PC-9 (cell line): ENCODE data around the gene GABRP. TPM values are rescaled to one million over a fixed set of nuclear protein-coding genes. Genes with fewer than 3 reads are reported as not detected.
"Not testable (repeated sequence)": the region's sequence is repeated elsewhere in the genome, so short reads cannot be mapped to it uniquely, and the experiment has no call there.

Experiments used
- BruUV-seq: library from RNA; stranded (reverse); fragments of 400-500 nt; replicated peaks from 2 replicates; lab custom pipeline; 2021; lab: Mats Ljungman, UMichigan
- CTCF ChIA-PET: fragments of 300-600 bp; sonication (Branson Sonifier 250); formaldehyde crosslinking; loops from one replicate; lab custom pipeline; 2022; ENCODE audit warnings: antibody characterized with exemption; lab: Charles Lee
- POLR2A ChIA-PET: fragments of 300-600 bp; sonication (Branson Sonifier 250); formaldehyde crosslinking; loops from one replicate; lab custom pipeline; 2022; ENCODE audit warnings: antibody characterized with exemption; ENCODE audit not compliant: unreplicated experiment; lab: Charles Lee
- DNase-seq, 2 experiments: peaks; one replicate each; pipeline versions ENCODE4 v3.0.0 to v3.0.0-alpha.2; 2015 to 2022; ENCODE audit warnings: mixed read lengths in 1 of 2
- H2AFZ ChIP-seq: fragments of 200-600 bp; sonication (generic); 2 replicates; pipeline ENCODE4 v1.8.1; 2017; ENCODE audit warnings: antibody characterized with exemption
- H3F3A ChIP-seq: fragments of 200-600 bp; sonication (generic); 2 replicates; pipeline ENCODE4 v1.8.1; 2017; ENCODE audit warnings: antibody characterized with exemption, mild to moderate bottlenecking, low read depth; ENCODE audit not compliant: insufficient read depth
- H3K27ac ChIP-seq: fragments of 200-600 bp; sonication (generic); 2 replicates; pipeline ENCODE4 v1.6.1; 2016; ENCODE audit warnings: mixed run types
- H3K27me3 ChIP-seq: fragments of 200-600 bp; sonication (generic); 2 replicates; pipeline ENCODE4 v1.6.1; 2016; ENCODE audit warnings: low read depth, mixed run types; ENCODE audit not compliant: insufficient read depth
- H3K36me3 ChIP-seq: fragments of 200-600 bp; sonication (generic); 2 replicates; pipeline ENCODE4 v1.6.1; 2016; ENCODE audit warnings: low read depth, mixed run types
- H3K4me1 ChIP-seq: fragments of 200-600 bp; sonication (generic); replicated peaks from 2 replicates; pipeline ENCODE4 v1.6.1; 2016; ENCODE audit warnings: mixed run types; ENCODE audit not compliant: insufficient read depth
- H3K4me2 ChIP-seq: fragments of 200-600 bp; sonication (generic); 2 replicates; pipeline ENCODE4 v1.6.1; 2017; ENCODE audit warnings: mixed run types
- H3K4me3 ChIP-seq: fragments of 200-600 bp; sonication (generic); 2 replicates; pipeline ENCODE4 v1.6.1; 2016; ENCODE audit warnings: mixed run types
- H3K79me2 ChIP-seq: fragments of 200-600 bp; sonication (generic); 2 replicates; pipeline ENCODE4 v1.6.1; 2017; ENCODE audit warnings: low read depth, mixed run types
- H3K9me2 ChIP-seq: fragments of 200-600 bp; sonication (generic); 2 replicates; pipeline ENCODE4 v1.8.1; 2017; ENCODE audit warnings: mild to moderate bottlenecking; ENCODE audit not compliant: insufficient read depth
- H3K9me3 ChIP-seq: fragments of 200-600 bp; sonication (generic); 2 replicates; pipeline ENCODE4 v1.8.1; 2016; ENCODE audit warnings: low read depth; ENCODE audit not compliant: insufficient read depth
- H4K20me1 ChIP-seq: fragments of 200-600 bp; sonication (generic); 2 replicates; pipeline ENCODE4 v1.8.1; 2017; ENCODE audit not compliant: insufficient read depth
- EZH2 ChIP-seq: fragments of 200-600 bp; sonication (generic); IDR thresholded peaks from 2 replicates; pipeline ENCODE4 v1.8.0; 2017; ENCODE audit warnings: antibody characterized with exemption, low read depth
- intact Hi-C: fragments of 100-400 bp; cut with micrococcal nuclease; formaldehyde crosslinking; loops from one replicate; pipeline ENCODE4 v1.10.0; 2022; ENCODE audit not compliant: unreplicated experiment
- total RNA-seq: library from RNA; stranded (reverse); gene quantifications from 2 replicates; pipeline ENCODE4 v1.2.3, GENCODE V29; 2021
- TF ChIP-seq, protein P1 (sequence below): fragments of 200-600 bp; sonication (generic); conservative IDR thresholded peaks from 2 replicates; pipeline ENCODE4 v1.6.1; 2017; ENCODE audit warnings: mixed run types, antibody characterized with exemption, mild to moderate bottlenecking, moderate library complexity

The GABRP gene
- total RNA-seq, 1 experiment from 2014 or later: 2.1 TPM

DNA sequence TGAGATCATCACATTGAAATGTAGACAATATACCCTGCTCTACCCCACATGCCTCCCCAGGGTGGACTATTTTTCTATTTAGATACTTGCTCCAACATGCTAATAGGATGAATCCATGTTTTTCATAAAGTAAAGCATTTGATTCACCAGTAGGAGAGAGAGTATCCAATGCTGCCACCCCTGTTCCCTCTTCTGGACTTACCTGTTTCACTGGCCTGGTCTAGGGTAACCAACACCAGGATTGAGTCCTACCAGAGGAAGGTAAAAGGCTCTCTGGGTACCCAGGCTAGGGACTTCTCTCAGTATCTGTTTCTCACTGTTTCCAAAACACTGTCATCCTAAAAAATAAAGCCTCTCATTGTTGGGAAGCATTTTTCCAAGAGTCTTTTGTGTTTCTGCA lies 30.2 kb upstream of the GABRP start:
- no TSS peak for BruUV-seq
- Histone ChIP-seq H3K9me2 (no peaks in the 10 kb centered on the region), H2AFZ (no peak overlapping the region), H3K79me2 (peaks cover 8% of the 10 kb centered on the region; the same call in 1 of the 2 replicates), H3F3A (peaks cover 65% of the 10 kb centered on the region), H3K4me3 (peak overlapping the region; percentile 8; the same call in 1 of the 2 replicates), H3K4me2 (peak overlapping the region; percentile 77), H3K4me1 (peaks cover 88% of the 10 kb centered on the region), H3K36me3 (no peaks in the 10 kb centered on the region), H3K27me3 (no peaks in the 10 kb centered on the region), H4K20me1 (no peaks in the 10 kb centered on the region), H3K9me3 (no peaks in the 10 kb centered on the region), H3K27ac (peak overlapping the region; percentile 96)
- intact Hi-C loops: loop anchor here (2.0 to 10.0 kb wide), 5 partner anchors 37 to 771 kb away; partner anchors contain the start of gene NPM1
- TF ChIP-seq, protein P1, sequence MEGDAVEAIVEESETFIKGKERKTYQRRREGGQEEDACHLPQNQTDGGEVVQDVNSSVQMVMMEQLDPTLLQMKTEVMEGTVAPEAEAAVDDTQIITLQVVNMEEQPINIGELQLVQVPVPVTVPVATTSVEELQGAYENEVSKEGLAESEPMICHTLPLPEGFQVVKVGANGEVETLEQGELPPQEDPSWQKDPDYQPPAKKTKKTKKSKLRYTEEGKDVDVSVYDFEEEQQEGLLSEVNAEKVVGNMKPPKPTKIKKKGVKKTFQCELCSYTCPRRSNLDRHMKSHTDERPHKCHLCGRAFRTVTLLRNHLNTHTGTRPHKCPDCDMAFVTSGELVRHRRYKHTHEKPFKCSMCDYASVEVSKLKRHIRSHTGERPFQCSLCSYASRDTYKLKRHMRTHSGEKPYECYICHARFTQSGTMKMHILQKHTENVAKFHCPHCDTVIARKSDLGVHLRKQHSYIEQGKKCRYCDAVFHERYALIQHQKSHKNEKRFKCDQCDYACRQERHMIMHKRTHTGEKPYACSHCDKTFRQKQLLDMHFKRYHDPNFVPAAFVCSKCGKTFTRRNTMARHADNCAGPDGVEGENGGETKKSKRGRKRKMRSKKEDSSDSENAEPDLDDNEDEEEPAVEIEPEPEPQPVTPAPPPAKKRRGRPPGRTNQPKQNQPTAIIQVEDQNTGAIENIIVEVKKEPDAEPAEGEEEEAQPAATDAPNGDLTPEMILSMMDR: no peak
- no peak for TF ChIP-seq EZH2
- CTCF ChIA-PET: no interaction called here
- POLR2A ChIA-PET: interaction anchor here (0.6 to 1.2 kb wide), 3 partner anchors 20 to 316 kb away, joined by 3 to 5 read pairs (median 3); no protein-coding TSS in a partner anchor
- peak in 1 of 2 experiments; percentile 51 for DNase-seq

DNA sequence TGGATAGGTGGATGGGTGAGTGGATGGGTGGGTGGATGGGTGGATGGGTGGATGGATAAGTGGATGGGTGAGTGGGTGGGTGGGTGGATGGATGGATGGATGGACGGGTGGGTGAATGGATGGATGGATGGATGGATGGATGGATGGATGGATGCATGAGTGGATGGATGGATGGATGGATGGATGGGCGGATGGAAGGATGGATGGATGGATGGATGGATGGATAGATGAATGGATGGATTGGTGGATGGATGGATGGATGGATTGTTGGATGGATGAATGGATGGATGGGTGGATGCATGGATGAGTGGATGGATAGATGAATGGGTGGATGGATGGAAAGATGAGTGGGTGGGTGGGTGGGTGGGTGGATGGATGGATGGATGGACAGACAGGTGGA lies 29.0 kb upstream of the GABRP start:
- H3K36me3 ChIP-seq, POLR2A ChIA-PET, H2AFZ ChIP-seq, H3K9me3 ChIP-seq, BruUV-seq, H3K9me2 ChIP-seq, H3K79me2 ChIP-seq, H3K27ac ChIP-seq, H3K4me2 ChIP-seq, CTCF ChIA-PET, H4K20me1 ChIP-seq, DNase-seq, H3K27me3 ChIP-seq, H3K4me3 ChIP-seq: not testable (repeated sequence)
- Histone ChIP-seq H3K4me1 (peaks cover 84% of the 10 kb centered on the region), H3F3A (peaks cover 64% of the 10 kb centered on the region)
- intact Hi-C loops: loop anchor here (5.0 to 10.0 kb wide), 4 partner anchors 338 to 770 kb away; partner anchors contain the start of gene NPM1

DNA sequence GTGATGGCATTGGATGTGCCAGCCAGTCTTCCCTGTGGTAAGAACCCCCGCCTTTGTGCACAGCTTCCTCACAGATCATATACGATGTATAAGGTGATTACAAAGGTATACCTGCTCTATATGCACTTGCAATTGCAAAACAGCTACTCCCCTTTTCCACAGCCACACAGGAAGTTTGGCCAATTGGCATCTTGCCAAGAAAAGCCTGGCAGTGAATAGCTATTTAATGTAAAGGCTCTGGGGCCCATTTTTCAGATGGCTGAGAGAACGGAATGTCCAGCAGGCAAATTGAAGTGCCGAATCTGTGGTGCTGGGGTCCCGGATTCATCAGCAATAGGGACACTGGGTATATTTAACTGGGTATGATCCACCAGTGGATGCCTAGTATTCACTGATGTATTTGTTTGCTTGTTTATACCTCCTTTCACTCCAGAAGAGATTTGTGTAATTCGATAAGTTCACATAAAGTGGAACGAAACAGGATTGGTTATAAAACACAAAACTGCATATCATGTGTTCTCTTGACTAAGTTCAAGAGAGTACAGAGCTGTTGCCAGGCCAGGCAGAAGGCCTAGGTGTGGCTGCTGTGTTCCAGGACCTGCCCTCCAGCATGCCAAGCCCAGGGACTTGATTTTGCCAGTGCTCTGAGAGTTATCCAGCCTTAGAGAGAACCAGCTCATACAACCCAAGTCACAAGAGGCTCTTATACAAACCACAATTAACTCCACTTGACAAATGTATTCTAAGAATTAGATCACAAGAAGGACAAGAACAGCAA lies 27.7 kb upstream of the GABRP start:
- no peaks in the 10 kb centered on the region for H3K36me3 ChIP-seq
- CTCF ChIA-PET: interaction anchor here (0.7 to 1.0 kb wide), 3 partner anchors 10 to 659 kb away, joined by 3 to 5 read pairs (median 4); no protein-coding TSS in a partner anchor
- no peaks in the 10 kb centered on the region for H3K9me2 ChIP-seq
- peaks cover 8% of the 10 kb centered on the region; the same call in 1 of the 2 replicates for H3K79me2 ChIP-seq
- intact Hi-C loops: loop anchor here (5.0 to 10.0 kb wide), 2 partner anchors 769 to 1404 kb away; no protein-coding TSS in a partner anchor
- H4K20me1 ChIP-seq: no peaks in the 10 kb centered on the region
- H3K4me2 ChIP-seq: peak overlapping the region; percentile 30
- H3K4me3 ChIP-seq: no peak overlapping the region
- DNase-seq: peak in 1 of 2 experiments; percentile 73
- H3K27ac ChIP-seq: peak overlapping the region; percentile 74
- H3K27me3 ChIP-seq: no peaks in the 10 kb centered on the region
- TF ChIP-seq, protein P1: no peak
- H3F3A ChIP-seq: peaks cover 55% of the 10 kb centered on the region
- H3K9me3 ChIP-seq: no peaks in the 10 kb centered on the region
- H2AFZ ChIP-seq: no peak overlapping the region
- no TSS peak for BruUV-seq
- peaks cover 72% of the 10 kb centered on the region for H3K4me1 ChIP-seq
- POLR2A ChIA-PET: interaction anchor here (0.6 kb wide), 2 partner anchors 1527 to 1697 kb away, joined by 3 to 5 read pairs; no protein-coding TSS in a partner anchor
